ENCODE data around the gene PLEKHA5.
A peak's percentile ranks its signal among the peaks of the same experiment; 100 is the strongest.
"Not testable (repeated sequence)": the region's sequence is repeated elsewhere in the genome, so short reads cannot be mapped to it uniquely, and the experiment has no call there.

Gene PLEKHA5

GRCh38 chr12:19284658-19285057, 155.1 kb downstream of the PLEKHA5 start:
- DNase-seq (ENCODE audit: low spot score) = no peak

- no peak for DNase-seq (ENCODE audit: low spot score)
Observed at GRCh38 chr12:19285793-19286448, 156.4 kb downstream of the PLEKHA5 start.

GRCh38 chr12:19287302-19287701, 157.8 kb downstream of the PLEKHA5 start:
- DNase-seq (ENCODE audit: low spot score) = no peak

- no peak for DNase-seq (ENCODE audit: low spot score)
Observed at GRCh38 chr12:19288161-19288560, 158.6 kb downstream of the PLEKHA5 start.

- DNase-seq (ENCODE audit: low spot score) = peak; percentile 52
Observed at GRCh38 chr12:19288603-19289244, 159.2 kb downstream of the PLEKHA5 start.

- no peak for DNase-seq (ENCODE audit: low spot score)
Observed at GRCh38 chr12:19298836-19299605, 169.5 kb downstream of the PLEKHA5 start.

GRCh38 chr12:19299765-19300164, 170.2 kb downstream of the PLEKHA5 start:
- DNase-seq (ENCODE audit: low spot score) = no peak

- no peak for DNase-seq (ENCODE audit: low spot score)
Observed at GRCh38 chr12:19301223-19301622, 171.7 kb downstream of the PLEKHA5 start.

- no peak for DNase-seq (ENCODE audit: low spot score)
Observed at GRCh38 chr12:19301688-19302087, 172.2 kb downstream of the PLEKHA5 start.

- DNase-seq (ENCODE audit: low spot score) = no peak
Observed at GRCh38 chr12:19302100-19302640, 172.6 kb downstream of the PLEKHA5 start.

GRCh38 chr12:19303496-19303895, 174.0 kb downstream of the PLEKHA5 start:
- no peak for DNase-seq (ENCODE audit: low spot score)

- DNase-seq (ENCODE audit: low spot score) = no peak
Observed at GRCh38 chr12:19304149-19304750, 174.7 kb downstream of the PLEKHA5 start.

GRCh38 chr12:19305621-19306020, 176.1 kb downstream of the PLEKHA5 start:
- DNase-seq (ENCODE audit: low spot score) = not testable (repeated sequence)

- no peak for DNase-seq (ENCODE audit: low spot score)
Observed at GRCh38 chr12:19306366-19306765, 176.8 kb downstream of the PLEKHA5 start.

GRCh38 chr12:19307451-19307850, 177.9 kb downstream of the PLEKHA5 start:
- no peak for DNase-seq (ENCODE audit: low spot score)

GRCh38 chr12:19311165-19311564, 181.6 kb downstream of the PLEKHA5 start:
- DNase-seq (ENCODE audit: low spot score) = no peak

GRCh38 chr12:19312637-19313036, 183.1 kb downstream of the PLEKHA5 start:
- no peak for DNase-seq (ENCODE audit: low spot score)

- DNase-seq (ENCODE audit: low spot score) = peak; percentile 33
Observed at GRCh38 chr12:19316425-19316824, 186.9 kb downstream of the PLEKHA5 start.

- no peak for DNase-seq (ENCODE audit: low spot score)
Observed at GRCh38 chr12:19322376-19322775, 192.8 kb downstream of the PLEKHA5 start.

GRCh38 chr12:19323805-19324204, 194.3 kb downstream of the PLEKHA5 start:
- DNase-seq (ENCODE audit: low spot score) = no peak

GRCh38 chr12:19326102-19326501, 196.6 kb downstream of the PLEKHA5 start:
- no peak for DNase-seq (ENCODE audit: low spot score)

GRCh38 chr12:19332196-19332595, 202.7 kb downstream of the PLEKHA5 start:
- no peak for DNase-seq (ENCODE audit: low spot score)
